GM19099 (cell line): ENCODE data around the gene CLIC3.

ENCODE experiments used
- POLR2A ChIP-seq: IDR thresholded peaks from 3 replicates; pipeline ENCODE4 v1.6.1; 2011; ENCODE audit warnings: low read depth; ENCODE audit not compliant: insufficient read length; ENCODE audit errors: extremely low read depth

The CLIC3 gene, protein sequence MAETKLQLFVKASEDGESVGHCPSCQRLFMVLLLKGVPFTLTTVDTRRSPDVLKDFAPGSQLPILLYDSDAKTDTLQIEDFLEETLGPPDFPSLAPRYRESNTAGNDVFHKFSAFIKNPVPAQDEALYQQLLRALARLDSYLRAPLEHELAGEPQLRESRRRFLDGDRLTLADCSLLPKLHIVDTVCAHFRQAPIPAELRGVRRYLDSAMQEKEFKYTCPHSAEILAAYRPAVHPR

DNA sequence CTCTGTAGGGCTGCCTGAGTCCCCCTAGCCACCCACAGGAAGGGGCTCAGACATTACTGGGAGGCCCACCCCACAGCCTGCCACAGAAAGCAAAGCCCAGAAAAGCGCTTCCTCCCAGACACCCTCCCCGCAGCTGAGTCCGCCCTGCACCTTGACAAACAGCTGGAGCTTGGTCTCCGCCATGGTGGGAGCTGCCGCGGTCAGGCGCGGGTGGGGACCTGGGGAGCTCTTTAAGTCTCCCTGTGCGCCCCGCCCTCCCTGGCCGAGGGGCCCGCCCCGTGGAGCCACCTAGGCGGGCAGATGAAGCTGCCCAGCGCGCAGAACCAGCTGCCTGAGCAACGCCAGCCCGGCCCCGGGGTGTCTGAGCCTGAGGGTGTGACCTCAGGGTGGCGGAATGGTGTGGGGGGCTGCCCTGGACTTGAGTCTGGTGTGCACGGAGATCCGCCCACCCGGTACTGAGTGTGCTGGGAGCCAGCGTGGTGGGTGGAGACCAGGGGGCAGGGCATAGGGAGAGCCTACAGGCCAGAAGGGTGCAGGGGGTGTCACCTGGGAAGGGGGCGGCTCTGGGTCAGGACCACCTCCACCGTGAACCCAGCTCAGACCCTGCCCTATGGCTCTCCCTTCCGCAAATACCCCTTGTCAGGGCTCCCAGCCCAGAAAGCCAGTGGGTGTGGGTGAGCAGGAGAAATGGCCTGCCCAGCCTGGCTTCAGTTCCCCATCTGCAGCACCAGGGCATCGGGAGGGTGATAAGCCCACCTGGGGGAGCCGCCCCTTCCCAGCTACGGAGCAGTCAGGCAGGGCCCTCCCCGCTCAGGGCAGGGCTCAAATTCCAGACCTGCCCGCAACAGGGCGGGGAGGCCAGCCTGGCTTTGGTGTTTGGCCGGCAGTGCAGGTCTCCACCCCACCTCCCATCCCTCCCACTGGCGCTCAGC, at the start of gene CLIC3:
Gene CLIC3 (minus strand): TSS at position 208 of the 932 bp plus-strand sequence. CDS start 25 bp downstream, at position 183.
- no peak for TF ChIP-seq POLR2A

DNA sequence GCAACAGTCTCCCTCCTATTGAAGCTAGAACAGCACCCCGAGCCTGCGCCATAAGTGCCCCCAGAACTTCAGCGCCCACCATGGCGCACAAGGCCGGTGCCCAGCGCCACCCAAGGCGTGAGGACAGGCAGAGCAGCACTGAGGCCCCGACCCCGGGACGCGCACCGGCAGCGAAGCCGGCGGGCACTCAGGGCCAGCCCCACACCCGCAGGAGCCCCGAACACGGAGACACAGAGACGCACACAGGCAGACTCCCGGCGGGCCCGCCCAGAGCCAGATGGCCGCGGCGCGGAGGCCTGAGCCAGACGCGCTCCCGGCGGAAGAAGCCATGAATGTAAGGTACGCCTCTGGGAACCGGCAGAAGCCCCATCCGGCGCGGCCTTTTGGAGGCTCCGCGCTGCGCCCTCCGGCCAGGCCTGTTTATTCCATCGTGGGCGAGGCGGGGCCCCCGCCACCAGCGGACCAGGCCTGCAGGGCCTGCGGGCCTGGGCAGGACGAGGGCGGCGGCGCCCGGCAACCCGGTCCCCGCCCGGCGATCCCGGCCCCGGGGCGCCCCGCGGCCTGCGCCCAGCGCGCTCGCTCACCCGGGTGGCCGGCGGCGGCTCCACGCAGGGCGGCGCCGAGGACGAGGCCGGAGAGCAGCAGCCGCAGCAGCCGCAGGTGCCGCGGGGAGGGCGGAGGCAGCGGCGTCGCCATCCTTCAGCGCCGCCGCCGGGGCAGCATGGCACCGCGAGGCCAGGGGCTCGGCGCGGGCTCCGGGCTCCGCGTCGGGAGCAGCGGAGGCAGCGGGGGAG, 49.1 kb upstream of the CLIC3 start:
- TF ChIP-seq POLR2A, result no peak

DNA sequence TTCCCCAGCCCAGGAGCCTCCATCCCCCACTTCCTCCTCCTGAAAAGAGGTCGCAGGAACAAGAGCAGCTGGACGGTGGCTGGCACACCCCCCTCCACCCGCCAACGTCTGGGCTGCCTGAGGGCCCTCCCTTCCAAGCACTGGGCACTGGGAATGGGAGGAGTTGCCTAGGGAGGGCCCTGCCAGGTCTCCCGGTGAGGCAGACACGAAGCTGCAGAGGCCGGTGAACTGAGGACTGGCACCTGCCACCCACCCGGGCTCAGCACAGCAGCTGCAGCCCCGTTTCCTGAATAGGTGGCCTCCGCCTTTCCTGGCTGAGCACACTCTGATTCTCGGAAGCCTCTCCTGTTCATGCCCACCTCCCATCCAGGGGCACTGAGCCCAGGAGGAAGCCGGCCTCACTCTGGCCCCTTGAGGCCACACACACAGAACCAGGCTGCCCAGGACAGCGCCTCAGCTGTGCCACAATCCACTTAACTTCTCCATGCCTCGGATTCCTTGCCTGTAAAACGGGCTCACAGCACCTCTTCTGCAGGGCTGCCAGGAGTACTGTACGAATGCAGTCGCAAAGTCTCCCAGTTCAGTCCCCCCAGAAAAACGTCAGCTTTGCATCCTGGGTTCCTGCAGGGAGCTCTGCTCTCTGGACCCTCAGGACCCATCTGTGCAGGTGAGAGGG, 48.3 kb upstream of the CLIC3 start:
- no peak for TF ChIP-seq POLR2A

DNA sequence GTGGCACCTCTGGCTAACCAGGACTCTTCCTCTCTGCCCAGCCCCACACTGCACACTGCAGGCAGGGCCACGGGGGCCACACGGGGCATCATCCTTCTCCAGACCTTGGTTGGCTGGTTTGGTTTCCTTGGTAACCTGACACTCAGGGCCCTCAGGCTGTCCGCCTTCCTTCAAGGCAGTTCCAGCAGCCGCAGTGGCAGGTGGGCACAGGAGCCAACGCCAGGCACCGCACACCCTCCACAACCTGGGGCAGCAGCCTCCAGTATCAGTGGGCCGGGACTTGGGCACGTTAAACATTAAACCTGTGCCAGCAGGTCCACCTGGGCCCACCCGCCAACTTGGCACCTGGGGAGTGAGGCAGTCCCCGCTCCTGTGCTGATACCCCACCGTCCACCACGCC, 47.7 kb upstream of the CLIC3 start:
- TF ChIP-seq POLR2A, result no peak

DNA sequence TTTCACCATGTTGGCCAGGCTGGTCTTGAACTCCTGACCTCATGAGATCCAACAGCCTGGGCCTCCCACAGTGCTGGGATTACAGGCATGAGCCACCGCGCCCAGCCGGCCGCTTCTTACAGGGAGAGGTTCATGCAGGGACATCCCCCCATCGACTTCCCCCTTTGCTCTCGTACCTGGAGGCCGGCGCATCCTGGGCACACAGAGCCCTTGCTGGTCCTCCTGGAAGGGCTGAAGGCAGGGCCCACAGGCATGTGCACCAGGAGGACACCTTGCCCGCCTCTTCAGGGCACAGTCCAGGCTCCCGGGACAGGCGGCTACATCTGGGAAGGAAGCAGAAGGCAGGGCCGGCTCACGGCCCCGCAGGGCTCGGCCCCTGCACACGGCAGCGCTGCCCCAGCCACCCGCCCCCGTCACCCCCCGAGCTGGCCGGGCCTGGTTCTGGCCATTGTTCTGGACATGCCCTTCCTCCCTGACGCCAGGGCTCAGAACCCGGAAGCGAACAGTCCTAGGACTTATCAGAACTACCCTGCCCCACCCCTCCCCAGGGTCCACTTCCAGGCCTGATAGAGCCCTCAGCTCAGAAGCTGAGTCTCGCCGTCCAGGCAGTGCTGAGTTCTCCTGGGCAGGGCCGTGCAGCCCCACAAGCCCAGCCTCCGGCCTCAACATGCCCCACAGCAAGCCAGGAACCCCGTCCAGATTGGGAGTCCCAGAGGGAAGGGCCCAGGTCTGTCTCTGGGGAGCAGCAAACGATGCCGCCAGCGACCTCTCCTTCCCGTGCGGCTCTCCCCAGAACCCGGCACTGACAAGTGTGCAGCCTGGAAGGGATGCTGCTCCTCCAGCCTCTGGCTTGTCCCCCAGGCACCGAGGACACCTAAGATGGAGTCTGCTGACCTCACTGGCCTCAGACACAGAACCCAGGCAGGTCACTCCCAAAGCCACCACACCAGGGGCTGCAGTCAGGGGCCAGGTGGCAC, 46.7 kb upstream of the CLIC3 start:
- no peak for TF ChIP-seq POLR2A

DNA sequence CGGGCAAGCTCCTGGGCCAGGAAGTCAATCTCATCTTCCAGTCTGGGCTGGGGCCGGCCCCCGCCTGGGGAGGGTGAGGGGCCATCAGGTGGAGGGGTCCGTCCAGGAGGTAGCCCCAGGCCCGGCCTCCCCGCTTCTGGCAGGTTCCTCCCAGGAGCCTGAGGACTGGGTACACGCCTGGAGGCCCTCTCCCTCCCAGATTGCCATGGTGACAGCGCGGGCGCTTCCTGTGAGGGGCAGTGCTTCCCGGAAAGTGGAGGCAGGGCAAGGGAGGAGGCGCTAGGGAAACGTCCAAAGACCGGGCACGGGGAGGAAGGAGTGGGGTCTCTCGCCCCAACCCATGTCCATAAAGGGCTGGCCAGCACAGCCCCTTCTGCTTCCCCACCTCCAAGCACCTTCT, 44.8 kb upstream of the CLIC3 start:
- TF ChIP-seq POLR2A, result no peak

DNA sequence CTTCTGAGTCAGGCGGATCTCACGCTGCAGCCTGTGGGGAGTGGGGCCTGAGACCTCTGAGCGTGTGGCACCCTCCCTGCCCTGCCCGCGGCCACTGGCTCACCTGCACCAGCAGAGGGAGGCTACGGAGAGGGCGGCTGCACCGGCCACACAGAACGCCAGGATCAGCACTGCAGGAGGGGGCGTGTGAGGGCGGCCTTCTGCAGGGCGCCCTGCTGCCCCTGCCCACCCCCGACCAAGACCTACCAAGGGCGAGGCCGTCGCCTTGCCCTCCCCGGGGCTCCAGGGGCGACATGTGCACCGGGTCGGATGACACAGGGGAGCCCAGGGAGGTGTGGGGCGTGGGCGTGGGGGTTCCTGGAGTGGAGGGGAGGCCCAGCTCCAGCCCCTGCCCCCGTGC, 44.2 kb upstream of the CLIC3 start:
- TF ChIP-seq POLR2A, result no peak

DNA sequence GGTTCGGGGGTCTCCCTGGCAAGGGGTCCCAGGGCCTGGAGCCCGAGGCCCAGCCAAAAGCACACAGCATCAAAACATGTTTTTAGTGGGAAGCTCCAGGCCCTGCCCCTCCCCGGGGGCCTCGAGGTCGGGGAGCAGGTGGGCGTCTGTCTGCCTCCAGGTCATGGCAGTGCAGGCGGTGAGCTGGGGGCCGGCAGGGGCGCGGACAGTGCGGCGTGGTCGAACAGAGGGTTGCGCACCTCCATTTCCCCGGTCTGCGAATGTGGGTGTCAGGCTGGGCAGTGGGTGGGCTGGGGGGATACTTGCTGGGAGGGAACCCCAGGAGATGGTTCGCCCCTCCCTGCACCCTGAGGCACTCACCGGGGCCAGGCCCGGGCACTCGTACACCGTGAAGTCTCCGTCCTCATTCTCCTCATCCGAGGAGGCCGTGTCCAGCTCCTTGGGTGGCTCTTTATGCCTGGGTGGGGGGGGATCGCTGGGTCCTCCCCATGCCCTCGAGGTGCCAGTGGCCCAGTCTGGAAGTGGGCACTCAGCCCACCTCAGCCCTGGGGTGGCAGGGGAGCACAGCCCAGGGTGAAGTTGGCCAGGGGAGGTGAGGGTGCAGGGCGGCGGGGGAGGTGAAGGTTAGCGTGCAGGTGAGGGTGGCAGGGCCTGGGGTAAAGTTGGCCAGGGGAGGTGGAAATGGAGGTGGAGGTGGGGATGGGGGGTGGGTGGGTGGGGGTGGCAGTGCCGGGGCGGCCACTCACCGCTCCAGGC, 43.4 kb upstream of the CLIC3 start:
- no peak for TF ChIP-seq POLR2A

DNA sequence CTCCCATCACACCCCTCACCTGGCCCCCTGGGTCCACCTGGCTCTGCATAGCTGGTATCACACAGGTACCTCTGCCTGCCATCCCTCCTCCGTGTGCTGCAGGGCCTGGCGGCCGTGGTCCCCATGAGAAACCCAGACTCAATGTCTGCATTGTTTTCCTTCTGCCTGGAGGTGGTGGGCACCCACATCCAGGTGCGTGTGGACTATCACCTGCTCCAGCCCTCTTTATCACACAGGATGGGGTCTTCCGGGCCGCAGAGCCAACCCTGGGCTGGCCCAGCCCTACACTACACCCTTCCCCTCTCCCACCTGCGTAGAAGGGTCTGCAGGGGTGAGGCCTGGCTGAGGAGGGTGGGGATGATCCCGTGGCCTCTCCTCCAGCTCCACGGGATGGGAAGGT, 42.5 kb upstream of the CLIC3 start:
- TF ChIP-seq POLR2A, result no peak

DNA sequence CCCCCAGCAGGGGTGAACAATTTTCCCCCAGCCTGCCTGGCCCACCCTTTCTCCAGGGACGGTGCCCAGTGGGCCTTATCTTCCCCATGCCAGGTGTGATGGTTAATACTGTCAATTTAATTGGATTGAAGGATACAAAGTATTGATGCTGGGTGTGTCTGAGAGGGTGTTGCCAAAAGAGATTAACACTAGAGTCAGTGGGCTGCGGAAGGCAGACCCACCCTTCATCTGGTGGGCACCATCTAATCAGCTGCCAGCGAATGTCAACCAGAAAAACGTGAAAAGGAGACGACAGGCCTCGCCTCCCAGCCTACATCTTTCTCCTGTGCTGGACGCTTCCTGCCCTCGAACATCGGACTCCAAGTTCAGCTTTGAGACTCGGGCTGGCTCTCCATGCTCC, 41.1 kb upstream of the CLIC3 start:
- TF ChIP-seq POLR2A, result no peak

DNA sequence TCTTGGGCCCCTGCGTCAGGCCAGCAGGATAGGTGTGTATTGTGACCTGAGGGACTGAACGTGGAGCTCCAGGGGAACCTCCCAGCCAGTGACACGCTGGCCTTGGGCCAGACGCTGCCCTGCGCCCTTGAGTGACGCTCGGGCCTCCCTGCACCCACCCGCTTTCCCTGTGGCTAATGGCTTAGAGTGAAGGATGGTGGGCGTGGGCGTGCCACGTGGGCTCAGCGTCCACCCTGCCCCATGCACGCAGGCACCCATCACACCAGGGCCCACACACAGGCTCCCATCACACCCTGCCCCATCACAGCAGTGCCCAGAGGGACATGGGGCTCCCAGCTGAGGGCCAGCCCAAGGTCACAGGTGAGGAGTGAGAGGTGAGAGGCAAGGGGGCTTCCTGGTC, 40.7 kb upstream of the CLIC3 start:
- TF ChIP-seq POLR2A, result no peak

DNA sequence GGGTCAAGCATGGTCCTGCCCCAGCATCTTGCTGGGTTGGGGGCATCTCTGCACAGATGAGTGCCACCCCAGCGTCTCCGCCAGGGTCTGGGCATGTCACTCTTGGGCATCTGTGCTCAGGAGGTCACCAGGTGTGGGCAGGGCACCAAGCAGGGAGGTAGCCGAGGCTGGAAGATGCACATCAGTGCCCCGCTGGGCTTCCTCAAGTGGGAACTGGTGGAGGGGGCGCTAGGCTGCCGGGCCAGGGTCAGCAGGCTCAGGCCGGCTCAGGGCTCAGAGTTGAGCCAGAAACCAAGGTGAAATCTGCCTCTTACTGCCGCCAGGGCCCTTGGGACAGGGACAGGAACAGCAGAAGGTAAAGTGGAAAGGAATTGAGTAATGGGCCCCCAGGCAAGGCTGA, 39.6 kb upstream of the CLIC3 start:
- TF ChIP-seq POLR2A, result no peak

DNA sequence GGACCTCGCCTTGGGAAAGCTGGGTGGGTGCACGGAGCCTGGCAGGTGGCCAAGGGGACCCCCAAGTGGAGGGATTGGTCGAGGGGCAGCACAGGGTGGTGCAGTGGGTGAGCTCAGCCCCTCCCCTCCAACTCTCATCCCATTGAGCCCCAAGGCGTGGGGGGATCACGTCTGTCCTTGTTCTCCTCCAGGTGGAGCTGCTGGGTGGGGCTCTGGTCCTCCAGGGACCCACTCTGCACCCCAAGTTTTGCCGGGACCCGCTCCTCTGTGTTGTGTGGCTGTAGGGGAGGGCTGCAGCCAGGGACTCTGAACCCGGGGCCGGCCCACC, 39.1 kb upstream of the CLIC3 start:
- no peak for TF ChIP-seq POLR2A
